HS-5 (cell line): ENCODE results near the gene KIF3A.
A peak's percentile ranks its signal among the peaks of the same experiment; 100 is the strongest.

Experiments used
- DNase-seq: peaks from one replicate; pipeline ENCODE4 v3.0.0-alpha.2; 2012; ENCODE audit warnings: low read depth

Gene KIF3A

DNA sequence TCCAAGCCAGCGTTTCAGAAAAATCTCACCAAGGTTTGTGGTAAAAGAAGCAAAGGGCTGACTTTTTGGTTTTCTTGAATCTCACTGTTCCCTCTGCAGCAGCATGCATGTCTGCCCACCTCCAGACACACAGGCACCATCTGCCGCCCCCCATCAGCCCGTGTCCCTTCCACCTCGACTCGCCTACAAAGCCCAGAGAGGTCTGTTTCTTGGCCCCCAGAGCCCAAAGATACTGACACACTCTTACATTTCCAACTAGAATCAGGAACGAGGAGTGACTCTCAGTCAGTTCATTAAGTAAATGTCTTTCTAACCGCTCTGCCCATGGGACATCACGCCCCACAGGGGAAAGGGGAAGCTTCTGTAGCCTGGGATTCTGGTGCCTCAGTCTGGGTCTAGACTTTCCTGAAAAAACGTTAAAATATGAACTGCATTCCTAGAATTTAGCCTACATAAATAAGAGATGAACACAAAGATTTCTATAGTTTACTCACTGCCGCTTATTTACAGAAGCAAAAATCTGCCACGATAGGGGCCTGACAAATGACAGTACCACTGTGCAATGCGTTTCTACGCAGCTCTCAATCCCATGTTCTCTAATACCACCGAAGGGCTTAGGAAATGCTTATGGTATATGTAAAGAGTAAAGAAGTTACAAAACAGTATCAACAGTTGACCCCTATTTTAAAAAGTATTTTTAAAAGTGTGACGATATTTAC lies 59.5 kb downstream of the KIF3A start:
- no peak for DNase-seq

DNA sequence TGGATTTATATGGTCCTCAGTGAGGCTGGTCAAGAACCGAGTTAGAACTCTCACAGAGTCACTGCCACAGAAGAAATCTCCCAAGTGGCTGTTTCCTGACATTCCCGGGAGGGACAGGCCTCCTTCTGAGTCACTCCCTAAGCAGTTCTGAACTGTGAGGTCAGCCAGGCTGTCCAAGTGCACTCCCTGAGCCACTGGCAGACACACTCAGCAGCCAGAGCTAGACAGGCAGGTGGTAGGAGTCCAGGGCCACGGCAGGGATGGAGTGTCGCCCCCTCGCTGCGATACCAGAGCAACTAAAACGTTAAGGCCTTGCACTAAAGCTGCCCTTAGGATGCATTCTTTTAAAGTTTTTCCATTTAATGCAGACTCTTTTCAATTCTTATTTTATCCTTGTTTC lies 60.2 kb downstream of the KIF3A start:
- peak; percentile 71 for DNase-seq

- no peak for DNase-seq
Observed at GRCh38 chr5:132675936-132676689, 61.2 kb downstream of the KIF3A start.

DNA sequence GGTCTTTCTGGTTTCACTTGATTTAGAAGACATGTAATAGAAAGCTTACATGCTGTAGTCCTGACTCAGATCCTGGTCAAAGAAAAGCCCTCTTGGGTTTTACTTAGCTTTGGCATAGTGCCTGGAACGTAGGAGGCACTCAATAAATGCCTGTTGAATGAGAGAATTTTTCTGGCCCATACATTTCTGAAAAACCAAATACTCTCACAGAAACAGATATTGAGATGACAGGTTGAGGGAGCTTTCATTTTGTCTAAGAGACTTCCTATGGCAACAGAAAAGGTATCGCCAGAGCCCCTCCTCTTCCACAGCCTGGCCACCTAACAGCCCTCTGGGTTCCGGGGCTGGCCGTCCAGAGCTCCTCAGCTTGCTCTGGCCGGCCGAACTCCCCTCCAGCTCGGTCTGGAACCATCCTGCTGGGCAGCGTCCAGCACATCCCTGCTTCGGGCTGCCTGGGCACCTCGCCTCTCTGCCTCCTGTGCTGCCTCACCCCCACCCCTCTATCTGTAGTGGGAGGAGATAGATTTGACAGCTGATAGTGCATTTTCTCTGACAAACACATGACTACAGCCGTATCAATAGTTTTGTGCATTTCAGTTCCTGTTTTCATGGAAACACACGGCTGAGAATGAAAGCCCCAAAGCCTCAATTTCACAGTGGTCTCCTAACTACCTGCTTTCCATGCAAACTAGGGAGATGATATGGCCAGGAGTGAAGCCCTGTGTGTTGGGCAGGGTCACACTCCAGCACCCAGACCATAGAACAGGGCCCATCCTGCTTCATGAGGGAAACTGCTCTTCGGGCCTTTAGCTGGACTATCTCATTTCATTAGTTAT lies 62.5 kb downstream of the KIF3A start:
- DNase-seq = peak; percentile 83

GRCh38 chr5:132673939-132674630 lies 63.3 kb downstream of the KIF3A start, which contains the start of gene IL4:
Gene IL4 (plus strand): TSS chr5:132673989. CDS start chr5:132674051, 62 bp downstream.
- no peak for DNase-seq

GRCh38 chr5:132673488-132673887 lies 63.9 kb downstream of the KIF3A start:
- DNase-seq = no peak

- DNase-seq = no peak
Observed at GRCh38 chr5:132671000-132671399, 66.3 kb downstream of the KIF3A start.

- no peak for DNase-seq
Observed at GRCh38 chr5:132669966-132670882, 67.1 kb downstream of the KIF3A start.

DNA sequence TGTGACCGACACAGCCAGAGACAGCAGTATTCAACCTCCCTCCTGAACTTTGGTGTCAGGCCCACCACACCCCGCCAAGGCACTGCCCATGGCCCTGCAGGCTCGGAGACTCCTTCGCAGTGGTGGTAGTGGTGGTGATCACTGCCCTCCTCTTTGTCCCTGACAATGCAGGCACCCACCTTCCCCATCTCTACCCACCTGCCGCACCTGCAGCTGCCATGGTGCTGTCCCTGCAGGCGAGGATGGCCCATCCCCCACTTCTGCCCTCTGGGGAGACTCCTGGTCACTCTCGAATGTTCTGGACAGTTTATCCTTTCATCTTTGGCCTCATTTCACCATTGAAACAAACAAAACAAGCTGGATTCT lies 67.9 kb downstream of the KIF3A start:
- DNase-seq = no peak

- no peak for DNase-seq
Observed at GRCh38 chr5:132668706-132669454, 68.5 kb downstream of the KIF3A start.

GRCh38 chr5:132667761-132668705 lies 69.3 kb downstream of the KIF3A start:
- no peak for DNase-seq

DNA sequence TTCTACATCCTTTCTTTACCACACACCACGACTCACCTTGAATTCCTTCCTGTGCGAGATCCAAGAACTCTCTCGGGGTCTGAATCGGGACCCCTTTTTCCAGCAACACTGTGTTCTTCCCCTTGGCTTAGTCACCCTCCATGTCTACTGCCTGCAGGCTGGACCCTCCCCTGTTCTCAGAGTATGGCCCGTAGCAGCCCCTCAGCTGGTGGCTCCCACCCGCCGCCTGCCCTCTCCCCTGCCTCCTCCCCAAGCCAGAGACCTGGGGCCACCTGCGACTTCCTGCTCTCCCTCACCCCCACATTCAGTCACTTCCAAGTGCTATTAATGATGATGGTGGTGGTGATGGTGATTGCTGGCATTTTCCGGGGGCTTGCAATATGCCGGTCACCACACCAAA lies 70.0 kb downstream of the KIF3A start:
- no peak for DNase-seq

DNA sequence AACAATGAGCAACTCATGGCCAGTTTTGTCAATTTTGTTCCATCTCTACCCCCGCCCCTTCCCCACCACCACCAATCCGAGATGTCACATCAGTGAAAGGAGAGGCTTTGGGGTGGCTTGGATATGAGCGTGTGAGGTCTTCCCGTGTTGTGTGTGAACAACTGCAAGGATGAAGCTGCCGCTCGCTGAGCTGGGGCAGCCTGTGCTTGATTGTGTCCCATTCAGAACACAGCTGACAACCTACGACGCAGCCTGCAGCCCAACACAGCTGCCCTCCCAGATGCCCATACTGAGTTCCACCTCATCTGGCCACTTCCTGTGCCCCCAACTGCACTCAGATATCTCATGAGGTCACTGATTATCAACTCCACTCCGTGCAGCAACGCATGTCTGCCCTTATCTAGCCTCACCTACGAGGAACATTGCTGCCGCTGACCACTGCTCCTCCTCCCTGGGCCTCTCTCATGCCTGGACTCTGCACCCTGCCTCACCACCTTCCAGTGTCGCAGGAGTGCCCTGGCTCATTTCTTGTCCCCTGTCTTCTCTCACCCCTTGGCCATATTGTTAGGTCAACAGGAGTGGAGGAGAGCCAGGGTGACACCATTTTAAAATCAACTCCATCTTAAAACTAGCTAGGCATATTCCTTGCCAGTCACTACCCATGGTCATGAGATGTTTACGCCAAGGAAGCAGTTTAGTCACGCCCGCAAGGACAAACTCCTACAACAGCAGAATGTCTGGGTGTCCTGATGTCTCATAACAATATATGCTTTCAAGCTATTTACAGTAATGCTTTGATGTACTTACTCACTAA lies 70.8 kb downstream of the KIF3A start:
- no peak for DNase-seq

DNA sequence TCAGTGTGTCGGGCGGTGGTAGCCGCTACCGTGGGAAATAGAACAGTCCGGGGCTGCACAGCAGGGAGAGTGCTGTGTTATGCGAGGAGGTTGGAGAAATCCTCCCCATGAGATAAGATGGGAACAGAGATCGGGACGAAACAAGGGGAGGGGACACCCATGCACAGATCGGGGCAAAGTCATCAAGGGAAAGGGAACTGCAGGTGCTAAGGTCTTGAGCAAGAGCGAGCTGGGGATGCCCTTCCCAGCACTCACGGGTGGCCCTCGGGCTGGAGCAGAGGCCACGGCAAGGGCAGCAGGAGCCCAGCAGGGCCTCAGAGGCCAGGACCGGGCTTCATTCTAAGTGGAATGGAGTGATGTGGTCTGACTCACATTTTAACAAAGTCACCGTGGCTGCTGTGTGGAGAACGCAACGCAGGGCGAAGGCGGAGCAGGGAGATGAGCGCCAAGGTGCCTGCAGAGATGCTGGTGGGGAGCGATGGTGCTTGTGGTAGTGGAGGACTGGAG lies 71.7 kb downstream of the KIF3A start:
- no peak for DNase-seq

DNA sequence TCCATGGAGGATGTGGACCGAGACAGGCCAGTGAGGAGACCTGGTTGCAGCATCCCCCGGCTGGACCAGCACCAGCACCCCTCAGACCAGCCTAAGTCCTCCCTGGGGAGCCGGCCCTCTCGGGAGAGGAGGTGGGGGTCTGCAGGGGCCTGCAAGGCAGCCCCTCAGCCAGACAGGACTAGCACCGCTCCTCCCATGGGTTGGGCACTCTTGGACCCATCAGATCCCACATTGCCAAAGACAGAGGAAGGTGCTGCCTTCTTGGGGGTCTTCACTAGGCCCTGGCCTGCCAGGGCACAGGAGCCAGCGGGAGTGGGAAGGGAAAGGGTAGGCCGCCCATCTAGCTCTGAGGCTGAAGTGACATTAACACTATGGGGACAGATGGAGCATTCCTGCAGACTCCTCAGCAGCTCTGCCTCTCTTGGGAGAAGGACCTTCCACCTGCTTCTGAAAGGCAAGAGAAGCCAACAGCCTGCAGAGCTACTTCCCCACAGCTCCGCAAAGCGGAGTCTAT lies 72.6 kb downstream of the KIF3A start:
- DNase-seq = no peak

DNA sequence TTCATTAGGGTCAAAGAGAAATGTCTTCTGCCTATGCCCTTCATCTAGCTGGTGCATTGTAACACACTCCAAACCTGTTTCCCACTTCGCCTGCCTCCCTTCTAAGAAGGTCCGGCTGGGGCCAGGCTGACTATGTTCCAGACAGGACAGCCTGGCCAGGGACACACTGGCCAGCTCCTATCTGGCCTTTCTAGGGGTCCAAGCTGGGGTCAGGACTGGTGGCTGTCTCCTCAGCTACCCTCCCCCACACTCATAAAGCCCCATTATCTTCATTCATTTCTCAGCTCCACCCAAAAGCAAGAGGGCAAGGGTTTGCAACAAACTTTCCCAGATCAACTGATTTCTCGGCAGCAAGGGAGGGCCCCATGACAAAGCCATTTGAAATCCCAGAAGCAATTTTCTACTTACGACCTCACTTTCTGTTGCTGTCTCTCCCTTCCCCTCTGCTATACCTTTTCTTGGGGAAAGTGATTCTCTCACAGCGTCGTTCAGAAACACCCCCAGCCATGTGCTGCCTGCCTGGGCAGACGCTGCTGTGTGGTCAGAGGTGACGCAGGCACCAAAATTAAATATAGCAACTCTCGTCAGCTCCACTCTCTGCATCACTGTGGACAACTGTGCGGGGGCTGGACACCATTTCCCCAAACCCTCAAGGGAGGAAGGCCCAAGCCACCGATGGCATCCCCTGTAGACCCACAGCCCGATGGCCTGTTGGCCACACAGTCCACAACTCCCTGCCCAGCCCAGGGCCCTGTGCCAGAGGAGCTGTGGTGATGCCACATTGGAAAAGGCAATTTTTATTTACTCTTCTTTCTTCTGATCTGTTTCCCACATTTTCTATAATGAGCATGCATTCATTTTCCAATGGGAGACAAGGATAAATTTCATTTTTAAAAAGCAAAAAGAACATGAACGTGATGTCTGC lies 73.3 kb downstream of the KIF3A start:
- DNase-seq = no peak
